Effector memory CD8-positive, alpha-beta T cell (primary cell): Measurements from ENCODE around the gene KCNQ2.

Experiments
- ATAC-seq: fragments of 150-1000 bp; cut with Tn5 transposase; replicated peaks from 2 replicates; pipeline ENCODE4 v1.10.0; 2021; ENCODE audit warnings: mild to moderate bottlenecking, moderate library complexity
- DNase-seq, 3 experiments: peaks; one replicate each; pipeline ENCODE4 v3.0.0; 2021
- H3K27ac Mint-ChIP-seq, 2 donors: one replicate each; pipeline ENCODE4 v1.8.0; 2022; ENCODE audit warnings: mild to moderate bottlenecking in 2 of 2, mixed read lengths in 2 of 2, moderate library complexity in 2 of 2
- H3K27me3 Mint-ChIP-seq, 2 donors: one replicate each; pipeline ENCODE4 v1.8.0; 2022; ENCODE audit warnings: mixed read lengths in 2 of 2
- H3K36me3 Mint-ChIP-seq: one replicate; pipeline ENCODE4 v1.8.0; 2022; ENCODE audit warnings: mild to moderate bottlenecking, moderate library complexity, mixed read lengths; ENCODE audit not compliant: insufficient read depth
- H3K4me1 Mint-ChIP-seq, 2 donors: one replicate each; pipeline ENCODE4 v1.8.0; 2022; ENCODE audit warnings: low read depth in 2 of 2, mixed read lengths in 2 of 2
- H3K4me3 Mint-ChIP-seq, 2 donors: one replicate each; pipeline ENCODE4 v1.8.0; 2022; ENCODE audit warnings: mild to moderate bottlenecking in 2 of 2, mixed read lengths in 2 of 2, moderate library complexity in 2 of 2
- H3K9me3 Mint-ChIP-seq, 2 donors: one replicate each; pipeline ENCODE4 v1.8.0; 2022; ENCODE audit warnings: mixed read lengths in 2 of 2

KCNQ2 gene

GRCh38 chr20:63445075-63445734, 27.2 kb downstream of the KCNQ2 start:
- Mint-ChIP-seq H3K4me3 (no peak overlapping the region), H3K27ac (no peak overlapping the region), H3K4me1 (peaks cover 13 to 15% of the 10 kb centered on the region in 2 donors), H3K36me3 (peaks cover 19% of the 10 kb centered on the region), H3K27me3 (peaks cover 13 to 30% of the 10 kb centered on the region in 2 donors), H3K9me3 (peaks cover 6 to 12% of the 10 kb centered on the region in 2 donors)
- DNase-seq (no peak), ATAC-seq (no peak)

GRCh38 chr20:63444548-63444947, 27.9 kb downstream of the KCNQ2 start:
- Mint-ChIP-seq H3K9me3 (peaks cover 6 to 12% of the 10 kb centered on the region in 2 donors), H3K27me3 (peaks cover 13 to 30% of the 10 kb centered on the region in 2 donors), H3K36me3 (peaks cover 19% of the 10 kb centered on the region), H3K4me1 (peaks cover 13 to 15% of the 10 kb centered on the region in 2 donors), H3K27ac (no peak overlapping the region), H3K4me3 (no peak overlapping the region)
- DNase-seq (no peak), ATAC-seq (no peak)

- Mint-ChIP-seq H3K9me3 (peaks cover 6 to 12% of the 10 kb centered on the region in 2 donors), H3K4me1 (peaks cover 13 to 15% of the 10 kb centered on the region in 2 donors), H3K36me3 (peaks cover 19% of the 10 kb centered on the region), H3K4me3 (no peak overlapping the region), H3K27ac (no peak overlapping the region), H3K27me3 (peaks cover 13 to 26% of the 10 kb centered on the region in 2 donors)
- DNase-seq = no peak
- no peak for ATAC-seq
These were observed 28.7 kb downstream of the KCNQ2 start for GRCh38 chr20:63443606-63444395.

GRCh38 chr20:63442100-63442493, 30.4 kb downstream of the KCNQ2 start:
- H3K27me3 Mint-ChIP-seq = peaks cover 3 to 14% of the 10 kb centered on the region in 2 donors
- peaks cover 19% of the 10 kb centered on the region for H3K36me3 Mint-ChIP-seq

GRCh38 chr20:63441136-63442099, 31.0 kb downstream of the KCNQ2 start:
- H3K36me3 Mint-ChIP-seq = peaks cover 19% of the 10 kb centered on the region
- peak; percentile 70 for ATAC-seq
- DNase-seq = no peak
- peaks cover 0 to 9% of the 10 kb centered on the region in 2 donors for H3K27me3 Mint-ChIP-seq
- H3K9me3 Mint-ChIP-seq = peaks cover 6 to 12% of the 10 kb centered on the region in 2 donors
- H3K27ac Mint-ChIP-seq = peak overlapping the region; percentile 74 to 79
- H3K4me1 Mint-ChIP-seq = peaks cover 13 to 15% of the 10 kb centered on the region in 2 donors
- H3K4me3 Mint-ChIP-seq = peak overlapping the region; percentile 68 to 72

More at GRCh38 chr20:63442100-63442493, 30.4 kb downstream of the KCNQ2 start:
- peak; percentile 70 for ATAC-seq
- Mint-ChIP-seq H3K4me1 (peaks cover 13 to 15% of the 10 kb centered on the region in 2 donors), H3K27ac (peak overlapping the region; percentile 74 to 79), H3K4me3 (peak overlapping the region; percentile 68 to 72), H3K9me3 (peaks cover 6 to 12% of the 10 kb centered on the region in 2 donors)
- DNase-seq = peak; percentile 30 to 59 (median 38)

- no peak for ATAC-seq
- DNase-seq = no peak
- peaks cover 13 to 15% of the 10 kb centered on the region in 2 donors for H3K4me1 Mint-ChIP-seq
- peaks cover 6 to 12% of the 10 kb centered on the region in 2 donors for H3K9me3 Mint-ChIP-seq
- peaks cover 19% of the 10 kb centered on the region for H3K36me3 Mint-ChIP-seq
- H3K27me3 Mint-ChIP-seq = peaks cover 0 to 9% of the 10 kb centered on the region in 2 donors
- no peak overlapping the region for H3K4me3 Mint-ChIP-seq
- H3K27ac Mint-ChIP-seq = no peak overlapping the region
These were observed 32.0 kb downstream of the KCNQ2 start for GRCh38 chr20:63440366-63440955.

GRCh38 chr20:63439866-63440265, 32.6 kb downstream of the KCNQ2 start:
- H3K4me3 Mint-ChIP-seq = no peak overlapping the region
- peaks cover 16 to 17% of the 10 kb centered on the region in 2 donors for H3K4me1 Mint-ChIP-seq
- peaks cover 20% of the 10 kb centered on the region for H3K36me3 Mint-ChIP-seq
- no peak overlapping the region for H3K27ac Mint-ChIP-seq
- H3K27me3 Mint-ChIP-seq = peaks cover 0 to 9% of the 10 kb centered on the region in 2 donors
- DNase-seq (no peak), ATAC-seq (no peak)
- peaks cover 6 to 12% of the 10 kb centered on the region in 2 donors for H3K9me3 Mint-ChIP-seq

- Mint-ChIP-seq H3K4me3 (no peak overlapping the region), H3K27me3 (peaks cover 0 to 9% of the 10 kb centered on the region in 2 donors)
- no peak for ATAC-seq
These were observed 34.3 kb downstream of the KCNQ2 start for GRCh38 chr20:63438121-63438520.

GRCh38 chr20:63435552-63435951, 36.9 kb downstream of the KCNQ2 start:
- DNase-seq (no peak), ATAC-seq (no peak)
- no peaks in the 10 kb centered on the region for H3K9me3 Mint-ChIP-seq
- no peak overlapping the region for H3K4me3 Mint-ChIP-seq
- peaks cover 6 to 9% of the 10 kb centered on the region in 2 donors for H3K4me1 Mint-ChIP-seq
- H3K36me3 Mint-ChIP-seq = peaks cover 4% of the 10 kb centered on the region
- H3K27ac Mint-ChIP-seq = no peak overlapping the region
- peaks cover 0 to 9% of the 10 kb centered on the region in 2 donors for H3K27me3 Mint-ChIP-seq

More at GRCh38 chr20:63438121-63438520, 34.3 kb downstream of the KCNQ2 start:
- no peak for DNase-seq
- H3K9me3 Mint-ChIP-seq = peaks cover 4 to 10% of the 10 kb centered on the region in 2 donors
- peaks cover 19 to 24% of the 10 kb centered on the region in 2 donors for H3K4me1 Mint-ChIP-seq
- H3K27ac Mint-ChIP-seq = no peak overlapping the region
- H3K36me3 Mint-ChIP-seq = peaks cover 18% of the 10 kb centered on the region

- Mint-ChIP-seq H3K27ac (no peak overlapping the region), H3K4me1 (peaks cover 6 to 9% of the 10 kb centered on the region in 2 donors), H3K36me3 (peaks cover 4% of the 10 kb centered on the region), H3K27me3 (peaks cover 0 to 10% of the 10 kb centered on the region in 2 donors), H3K4me3 (peak overlapping the region in 1 of 2 donors; percentile 8), H3K9me3 (no peaks in the 10 kb centered on the region)
- peak; percentile 54 to 61 (median 56) for DNase-seq
- ATAC-seq = peak; percentile 77
These were observed 37.7 kb downstream of the KCNQ2 start for GRCh38 chr20:63434599-63435378.

- DNase-seq (no peak), ATAC-seq (peak; percentile 14)
- peaks cover 4% of the 10 kb centered on the region for H3K36me3 Mint-ChIP-seq
- H3K4me3 Mint-ChIP-seq = no peak overlapping the region
- no peak overlapping the region for H3K27ac Mint-ChIP-seq
- H3K9me3 Mint-ChIP-seq = no peaks in the 10 kb centered on the region
- H3K4me1 Mint-ChIP-seq = peaks cover 6 to 9% of the 10 kb centered on the region in 2 donors
- peaks cover 0 to 14% of the 10 kb centered on the region in 2 donors for H3K27me3 Mint-ChIP-seq
These were observed 38.5 kb downstream of the KCNQ2 start for GRCh38 chr20:63433756-63434531.
